ENCODE data around the gene GALNS.
A peak's percentile ranks its signal among the peaks of the same experiment; 100 is the strongest.
"Not testable (repeated sequence)": the region's sequence is repeated elsewhere in the genome, so short reads cannot be mapped to it uniquely, and the experiment has no call there.

The GALNS gene, protein sequence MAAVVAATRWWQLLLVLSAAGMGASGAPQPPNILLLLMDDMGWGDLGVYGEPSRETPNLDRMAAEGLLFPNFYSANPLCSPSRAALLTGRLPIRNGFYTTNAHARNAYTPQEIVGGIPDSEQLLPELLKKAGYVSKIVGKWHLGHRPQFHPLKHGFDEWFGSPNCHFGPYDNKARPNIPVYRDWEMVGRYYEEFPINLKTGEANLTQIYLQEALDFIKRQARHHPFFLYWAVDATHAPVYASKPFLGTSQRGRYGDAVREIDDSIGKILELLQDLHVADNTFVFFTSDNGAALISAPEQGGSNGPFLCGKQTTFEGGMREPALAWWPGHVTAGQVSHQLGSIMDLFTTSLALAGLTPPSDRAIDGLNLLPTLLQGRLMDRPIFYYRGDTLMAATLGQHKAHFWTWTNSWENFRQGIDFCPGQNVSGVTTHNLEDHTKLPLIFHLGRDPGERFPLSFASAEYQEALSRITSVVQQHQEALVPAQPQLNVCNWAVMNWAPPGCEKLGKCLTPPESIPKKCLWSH

DNA sequence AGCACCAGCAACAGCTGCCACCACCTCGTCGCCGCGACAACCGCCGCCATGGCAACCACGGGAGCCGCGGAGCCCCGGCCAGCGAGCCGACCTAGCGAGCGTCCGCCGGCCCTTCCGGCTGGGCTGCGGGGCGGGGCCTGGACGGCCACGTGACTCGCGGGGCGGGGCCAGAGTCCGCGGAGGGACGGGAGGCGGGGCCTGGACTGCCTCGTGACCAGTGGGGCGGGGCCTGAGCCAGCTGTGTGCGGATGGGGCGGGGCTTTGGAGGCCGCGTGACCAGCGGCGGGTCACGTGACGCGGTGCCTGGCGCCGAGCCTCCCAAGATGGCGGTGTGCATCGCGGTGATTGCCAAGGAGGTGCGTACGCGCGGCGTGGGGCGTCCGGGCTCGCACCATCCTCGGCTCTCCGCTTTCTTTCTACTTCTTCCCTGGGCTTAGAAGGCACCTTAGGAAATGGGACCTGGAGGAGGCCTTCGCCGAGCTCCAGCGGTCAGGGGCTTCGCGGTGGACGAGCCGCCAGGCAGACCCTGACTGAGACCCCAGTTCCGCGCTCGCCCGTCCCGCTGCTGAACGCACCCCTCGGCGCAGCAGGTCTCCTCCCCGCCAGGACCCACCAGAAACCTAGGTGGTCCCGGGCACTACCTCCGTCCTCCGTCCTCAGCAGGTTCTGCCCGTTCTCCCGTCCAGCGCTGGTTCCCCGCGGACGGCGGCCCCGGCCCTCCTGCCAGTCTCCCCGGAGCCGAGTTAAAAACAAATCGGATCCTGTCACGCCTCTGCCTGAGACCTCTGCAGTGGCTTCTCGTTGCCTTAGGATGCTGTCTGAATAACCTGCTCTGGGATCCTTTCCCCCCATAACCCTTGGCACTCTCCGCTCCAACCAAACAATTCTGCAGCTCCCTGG lies at the start of gene GALNS, which contains the start of gene TRAPPC2L:
GALNS (minus strand) TSS at position 120 of the 900 bp plus-strand sequence; CDS start at position 50, 70 bp downstream.
TRAPPC2L (plus strand) TSS at position 300 of the 900 bp plus-strand sequence; CDS start at position 324, 24 bp downstream.
- peak; percentile 96 for DNase-seq (ENCODE audit: low read depth, low spot score)

- DNase-seq (ENCODE audit: low read depth, low spot score): no peak
Observed at GRCh38 chr16:88906020-88906419, 49.3 kb upstream of the GALNS start.

DNA sequence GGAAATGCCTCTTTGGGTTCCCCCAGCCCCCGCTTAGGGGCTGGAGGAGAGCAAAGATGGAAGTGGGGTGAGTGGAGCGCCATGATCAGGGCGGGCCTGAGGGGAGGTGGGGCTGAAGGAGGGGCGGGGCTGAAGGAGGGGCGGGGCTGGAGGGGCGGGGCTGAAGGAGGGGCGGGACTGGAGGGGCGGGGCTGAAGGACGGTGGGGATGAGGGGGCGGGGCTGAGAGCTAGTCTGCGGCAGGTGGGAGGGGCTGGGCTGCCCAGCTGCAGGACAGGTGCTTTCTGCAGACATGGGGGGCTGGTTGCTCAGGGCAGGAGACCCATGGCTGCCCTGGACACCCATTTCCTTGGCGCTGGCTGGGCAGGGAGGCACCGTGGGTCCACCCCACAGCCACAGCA lies 48.8 kb upstream of the GALNS start:
- DNase-seq (ENCODE audit: low read depth, low spot score): no peak

- no peak for DNase-seq (ENCODE audit: low read depth, low spot score)
Observed at GRCh38 chr16:88904676-88905365, 48.1 kb upstream of the GALNS start.

GRCh38 chr16:88903267-88903666 lies 46.5 kb upstream of the GALNS start:
- DNase-seq (ENCODE audit: low read depth, low spot score): no peak

DNA sequence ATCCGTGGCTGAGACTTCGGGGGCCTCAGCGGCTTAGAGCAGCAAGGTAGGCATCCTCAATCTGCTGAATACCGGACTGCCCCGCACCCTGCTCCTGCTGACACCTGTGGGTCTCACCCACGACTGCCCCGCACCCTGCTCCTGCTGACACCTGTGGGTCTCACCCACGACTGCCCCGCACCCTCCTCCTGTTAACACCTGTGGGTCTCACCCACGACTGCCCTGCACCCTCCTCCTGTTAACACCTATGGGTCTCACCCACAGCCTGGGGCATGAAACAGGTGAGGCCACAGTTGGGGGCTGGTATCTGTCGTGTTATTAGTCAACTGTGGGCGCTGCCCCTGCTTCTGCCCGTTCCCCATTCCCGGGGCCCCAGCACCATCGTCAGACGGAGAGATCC lies 46.0 kb upstream of the GALNS start:
- no peak for DNase-seq (ENCODE audit: low read depth, low spot score)

- no peak for DNase-seq (ENCODE audit: low read depth, low spot score)
Observed at GRCh38 chr16:88901718-88902337, 45.1 kb upstream of the GALNS start.

DNA sequence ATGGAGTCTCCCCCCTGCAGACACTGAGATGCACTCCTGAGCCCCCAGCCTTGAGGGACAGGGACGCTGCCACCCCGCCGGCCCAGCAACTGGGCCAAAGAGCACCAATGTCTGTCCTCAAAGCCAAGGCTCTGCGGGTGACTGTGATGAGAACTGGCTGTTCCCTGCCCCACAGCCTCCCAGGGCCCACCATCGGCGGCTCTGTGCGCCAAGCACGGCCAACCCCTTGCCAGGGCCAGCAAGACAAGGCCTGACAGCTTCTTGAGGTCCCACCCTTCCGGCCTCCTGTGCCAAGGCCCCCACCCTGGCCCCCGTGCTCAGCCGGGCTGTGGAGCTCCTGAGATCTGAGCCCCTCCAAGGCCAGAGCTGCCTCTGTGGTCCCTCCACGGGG lies 43.9 kb upstream of the GALNS start:
- DNase-seq (ENCODE audit: low read depth, low spot score): no peak

GRCh38 chr16:88899901-88900661 lies 43.3 kb upstream of the GALNS start:
- DNase-seq (ENCODE audit: low read depth, low spot score): no peak

DNA sequence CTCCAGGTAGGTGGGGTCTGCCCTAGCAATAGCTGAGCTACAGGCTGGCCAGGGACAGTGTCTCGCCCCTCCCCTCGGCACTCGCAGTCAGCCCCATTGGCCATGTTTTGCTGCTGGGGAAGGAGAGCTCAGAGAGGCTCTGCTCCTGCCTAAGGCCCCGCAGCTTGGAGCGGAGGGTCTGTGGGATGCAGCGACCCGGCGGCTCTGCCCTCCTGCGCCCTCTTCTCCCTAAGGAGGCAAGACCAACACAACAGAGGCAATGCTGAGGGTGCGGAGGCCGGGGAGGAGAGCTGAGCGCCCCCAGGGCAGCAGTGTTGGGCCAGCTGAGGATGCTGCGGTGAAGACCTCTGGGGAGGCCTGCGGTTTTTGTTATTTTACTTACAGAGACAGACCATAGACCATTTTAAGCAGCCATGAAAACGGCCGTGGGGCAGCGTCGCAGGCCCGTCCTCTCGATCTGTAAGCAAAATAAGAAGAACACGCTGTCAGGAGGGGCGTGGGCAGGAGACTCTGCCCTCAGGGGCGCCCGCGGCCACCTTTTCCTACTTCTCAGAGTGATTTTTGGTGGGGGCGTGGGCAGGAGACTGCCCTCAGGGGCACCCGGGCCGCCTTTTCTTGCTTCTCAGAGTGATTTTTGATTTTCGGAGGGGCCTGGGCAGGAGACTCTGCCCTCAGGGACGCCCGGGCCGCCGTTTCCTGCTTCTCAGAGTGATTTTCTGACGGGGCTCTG lies 41.1 kb upstream of the GALNS start:
- no peak for DNase-seq (ENCODE audit: low read depth, low spot score)

GRCh38 chr16:88896238-88897070 lies 39.7 kb upstream of the GALNS start:
- no peak for DNase-seq (ENCODE audit: low read depth, low spot score)

DNA sequence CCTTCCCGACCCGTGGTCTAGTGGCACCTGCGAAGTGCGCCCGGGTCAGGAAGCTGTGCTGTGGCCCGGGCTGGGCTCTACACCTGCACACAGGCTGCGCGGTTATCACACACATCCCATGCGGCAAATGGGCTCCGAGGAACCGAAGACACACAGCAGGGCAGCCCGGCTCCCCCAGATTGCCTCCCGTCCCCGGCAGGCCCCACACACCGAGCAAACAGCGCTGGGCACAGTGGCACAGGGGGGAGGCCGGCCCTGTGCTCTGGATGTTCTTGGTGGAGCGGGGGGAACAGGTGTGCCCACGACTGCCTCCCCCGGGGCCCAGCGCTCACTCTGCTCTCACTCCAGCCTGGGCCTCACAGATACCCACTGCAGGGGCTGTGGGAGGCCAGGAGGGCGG lies 38.6 kb upstream of the GALNS start:
- no peak for DNase-seq (ENCODE audit: low read depth, low spot score)

- DNase-seq (ENCODE audit: low read depth, low spot score): no peak
Observed at GRCh38 chr16:88894681-88895300, 38.0 kb upstream of the GALNS start.

GRCh38 chr16:88894266-88894665 lies 37.5 kb upstream of the GALNS start:
- DNase-seq (ENCODE audit: low read depth, low spot score): not testable (repeated sequence)

DNA sequence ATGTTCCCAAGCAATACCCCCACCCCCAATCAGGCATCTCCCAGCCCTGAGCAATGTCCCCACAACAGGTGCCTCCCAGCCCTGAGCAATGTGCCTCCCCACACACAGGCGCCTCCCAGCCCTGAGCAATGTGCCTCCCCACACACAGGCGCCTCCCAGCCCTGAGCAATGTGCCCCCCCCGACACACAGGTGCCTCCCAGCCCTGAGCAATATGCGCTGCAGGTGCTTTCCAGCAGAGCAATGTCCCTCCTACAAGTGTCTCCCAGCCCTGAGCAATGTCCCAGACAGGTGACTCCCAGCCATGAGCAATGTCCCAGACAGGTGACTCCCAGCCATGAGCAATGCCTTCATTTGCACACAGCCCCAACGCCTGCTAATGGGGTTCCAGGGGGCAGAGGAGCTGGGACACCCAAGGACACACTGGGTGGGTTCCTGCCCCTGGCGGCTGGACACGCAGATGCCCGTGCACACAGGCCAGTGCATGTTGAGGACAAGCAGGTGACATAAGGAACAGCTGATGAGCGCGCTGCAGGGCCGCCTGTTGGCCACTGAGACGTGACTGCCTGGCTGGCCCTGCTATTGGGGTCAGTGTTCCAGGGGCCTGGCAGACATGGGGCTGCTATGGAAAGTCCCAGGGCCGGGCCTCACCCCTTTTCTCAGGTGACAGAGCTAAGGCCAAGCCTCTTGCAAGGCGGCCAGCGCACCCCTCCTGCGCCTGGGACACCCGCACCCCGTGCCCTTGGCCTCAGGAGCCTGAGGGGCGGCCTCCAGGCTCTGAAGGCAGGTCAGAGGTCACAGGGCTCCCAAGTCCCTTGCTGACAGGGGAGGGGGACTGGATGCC lies 36.6 kb upstream of the GALNS start:
- DNase-seq (ENCODE audit: low read depth, low spot score): no peak

- no peak for DNase-seq (ENCODE audit: low read depth, low spot score)
Observed at GRCh38 chr16:88892065-88892464, 35.3 kb upstream of the GALNS start.

DNA sequence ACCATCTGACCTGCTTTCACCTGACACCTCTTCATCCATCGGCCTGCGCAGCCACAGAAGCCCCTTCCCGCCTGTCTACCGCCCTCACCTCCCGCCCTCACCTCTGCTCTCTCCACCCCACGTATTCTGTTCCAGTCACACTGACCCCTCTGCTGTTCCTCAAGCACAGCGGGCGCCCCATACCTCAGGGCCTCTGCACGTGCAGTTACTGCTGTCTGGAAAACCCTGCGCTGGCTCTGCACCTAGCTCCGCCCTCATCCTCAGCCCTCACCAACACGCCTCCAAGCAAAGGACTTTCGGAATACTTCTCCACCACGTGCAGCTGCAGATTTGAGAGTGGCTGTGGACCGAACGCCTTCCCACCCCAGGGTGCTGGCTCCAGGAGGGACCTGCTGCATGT lies 34.3 kb upstream of the GALNS start:
- no peak for DNase-seq (ENCODE audit: low read depth, low spot score)

Measured in activated CD4-positive, CD25-positive, alpha-beta regulatory T cell treated with anti-CD3 and anti-CD28 coated beads, Interleukin-2, amount 50 U/mL, for 16 hours (primary cell).